GM23248 (cell line): Measurements from ENCODE around the gene JDP2.

Source experiments
- EZH2 ChIP-seq: fragments of 200-600 bp; sonication (generic); IDR thresholded peaks from 2 replicates; pipeline ENCODE4 v1.6.1; 2018; ENCODE audit warnings: antibody characterized with exemption, mild to moderate bottlenecking; ENCODE audit not compliant: insufficient read depth, poor library complexity, severe bottlenecking
- EZH2phosphoT487 ChIP-seq: fragments of 200-600 bp; sonication (generic); IDR thresholded peaks from 2 replicates; pipeline ENCODE4 v1.6.1; 2018; ENCODE audit warnings: antibody characterized with exemption, moderate library complexity, mild to moderate bottlenecking, low read depth; ENCODE audit not compliant: insufficient read depth

GRCh38 chr14:75432411-75432810 lies 4.6 kb downstream of the JDP2 start:
- no peak for TF ChIP-seq EZH2
- no peak for TF ChIP-seq EZH2phosphoT487
